HepG2 (cell line): Measurements from ENCODE around the gene ZNF644.

Experiments
- JARID2 ChIP-seq: sonication (generic); formaldehyde crosslinking; IDR thresholded peaks from 2 replicates; pipeline ENCODE4 v1.8.1; 2023; ENCODE audit warnings: missing genetic modification reagents, inconsistent platforms; ENCODE audit not compliant: insufficient replicate concordance
- NCOR1 ChIP-seq: fragments of 200-600 bp; sonication (generic); IDR thresholded peaks from 2 replicates; pipeline ENCODE4 v1.7.0; 2017; ENCODE audit warnings: antibody characterized with exemption, low read length, borderline replicate concordance
- POLR2A ChIP-seq, 2 experiments: IDR thresholded peaks; 2 replicates each; pipeline ENCODE4 v1.6.1; 2011; ENCODE audit warnings: low read depth in 2 of 2, low read length in 2 of 2, mild to moderate bottlenecking in 1 of 2, moderate library complexity in 1 of 2; ENCODE audit not compliant: insufficient read depth in 1 of 2
- SP1 ChIP-seq, 2 experiments: fragments of 450-650 bp in 1 of 2; sonication (generic) in 1 of 2; formaldehyde crosslinking in 1 of 2; IDR thresholded peaks; 2 replicates each; pipeline versions ENCODE4 v1.4.0 to v1.6.1; 2016 to 2020; ENCODE audit warnings: missing genetic modification reagents in 1 of 2
- TAF1 ChIP-seq: sonication (generic); formaldehyde crosslinking; IDR thresholded peaks from 2 replicates; pipeline ENCODE4 v1.4.0; 2020; ENCODE audit warnings: missing genetic modification reagents
- TF ChIP-seq, protein P1 (sequence below): sonication (generic); formaldehyde crosslinking; conservative IDR thresholded peaks from 2 replicates; pipeline ENCODE4 v1.4.0; 2020; ENCODE audit warnings: missing genetic modification reagents
- TF ChIP-seq, protein P2 (sequence below): sonication (generic); formaldehyde crosslinking; IDR thresholded peaks from 2 replicates; pipeline ENCODE4 v1.8.1; 2023; ENCODE audit warnings: mild to moderate bottlenecking, missing genetic modification reagents, borderline replicate concordance

DNA sequence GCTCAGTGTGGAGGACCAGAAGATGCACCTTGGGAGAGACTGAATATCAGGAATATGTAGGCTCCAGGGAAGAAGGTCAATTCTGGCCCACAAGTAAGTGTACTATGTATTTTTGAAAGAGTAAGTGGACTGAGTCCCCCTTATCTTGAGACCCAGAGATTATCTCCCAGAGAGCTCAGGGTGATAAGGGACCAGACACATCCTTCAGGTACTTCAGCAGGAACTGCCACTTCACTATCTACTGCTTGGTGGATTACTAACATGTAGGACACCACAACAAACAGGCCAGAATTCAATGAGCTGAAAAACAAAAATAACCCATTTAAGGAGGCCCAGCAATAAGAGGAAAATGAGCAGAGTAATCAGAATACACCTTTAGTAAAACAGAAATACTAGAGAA lies 119.2 kb downstream of the ZNF644 start:
- TF ChIP-seq, protein P1, sequence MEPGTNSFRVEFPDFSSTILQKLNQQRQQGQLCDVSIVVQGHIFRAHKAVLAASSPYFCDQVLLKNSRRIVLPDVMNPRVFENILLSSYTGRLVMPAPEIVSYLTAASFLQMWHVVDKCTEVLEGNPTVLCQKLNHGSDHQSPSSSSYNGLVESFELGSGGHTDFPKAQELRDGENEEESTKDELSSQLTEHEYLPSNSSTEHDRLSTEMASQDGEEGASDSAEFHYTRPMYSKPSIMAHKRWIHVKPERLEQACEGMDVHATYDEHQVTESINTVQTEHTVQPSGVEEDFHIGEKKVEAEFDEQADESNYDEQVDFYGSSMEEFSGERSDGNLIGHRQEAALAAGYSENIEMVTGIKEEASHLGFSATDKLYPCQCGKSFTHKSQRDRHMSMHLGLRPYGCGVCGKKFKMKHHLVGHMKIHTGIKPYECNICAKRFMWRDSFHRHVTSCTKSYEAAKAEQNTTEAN (CRISPR knock-in tag): no peak
- TF ChIP-seq TAF1 (CRISPR knock-in tag): no peak
- TF ChIP-seq NCOR1: no peak
- no peak for TF ChIP-seq SP1 (IDR thresholded peaks at IDR 0.05)
- no peak for TF ChIP-seq SP1 (CRISPR knock-in tag; IDR thresholded peaks at IDR 0.05)
- no peak for TF ChIP-seq JARID2 (CRISPR knock-in tag)
- TF ChIP-seq, protein P2, sequence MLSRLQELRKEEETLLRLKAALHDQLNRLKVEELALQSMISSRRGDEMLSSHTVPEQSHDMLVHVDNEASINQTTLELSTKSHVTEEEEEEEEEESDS (CRISPR knock-in tag): no peak
- no peak for TF ChIP-seq POLR2A (IDR thresholded peaks at IDR 0.05; ENCODE audit: insufficient read depth in 1 of 2, low read depth in 2 of 2, low read length in 2 of 2)
